ENCODE measurements around the gene PDE6C. TPM values are rescaled to one million over a fixed set of nuclear protein-coding genes. Genes with fewer than 3 reads are reported as not detected.

PDE6C gene
- total RNA-seq, 1 experiment from 2014 or later = not detected

DNA sequence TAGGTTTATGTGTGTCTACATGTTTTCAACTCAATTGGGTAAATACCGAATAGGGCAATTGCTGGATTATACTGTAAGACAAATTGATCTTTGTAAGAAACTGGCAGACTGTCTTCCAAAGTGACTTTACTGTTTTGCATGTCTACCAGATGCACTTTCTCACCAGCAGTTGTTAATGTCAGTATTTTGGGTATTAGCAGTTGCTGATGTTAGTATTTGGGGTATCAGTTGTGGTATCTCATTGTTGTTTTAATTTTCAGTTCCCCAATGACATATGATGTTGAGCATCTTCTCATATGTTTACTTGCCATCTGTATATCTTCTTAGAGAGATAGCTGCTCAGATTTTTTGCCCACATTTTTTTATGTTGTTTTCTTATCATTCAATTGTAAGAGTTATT is 10.6 kb downstream of the PDE6C start:
- TF ChIP-seq CTCF (conservative IDR thresholded peaks at IDR 0.05) = no peak
- Histone ChIP-seq H3K27me3 (ENCODE audit: insufficient read depth, low read length) (no peaks in the 10 kb centered on the region), H3T11ph (ENCODE audit: low read length) (no peak overlapping the region), H3K4ac (ENCODE audit: low read depth, low read length) (no peak overlapping the region), H3K23me2 (ENCODE audit: insufficient read length, low read depth, low read length, poor library complexity, severe bottlenecking) (no peaks in the 10 kb centered on the region), H3K23ac (ENCODE audit: insufficient read length, low read depth, low read length) (no peak overlapping the region), H4K8ac (replicated peaks; ENCODE audit: insufficient read length, low read depth, low read length) (no peak overlapping the region), H3K14ac (ENCODE audit: insufficient read depth, low read length) (no peak overlapping the region), H3K56ac (ENCODE audit: insufficient read length, low read depth, low read length) (no peak overlapping the region), H3K27ac (ENCODE audit: insufficient read length, low read depth, low read length) (no peak overlapping the region), H2AK5ac (ENCODE audit: insufficient read length, low read length) (no peak overlapping the region), H2BK20ac (ENCODE audit: low read depth, low read length, poor library complexity, severe bottlenecking) (no peak overlapping the region), H2BK120ac (ENCODE audit: low read depth, low read length, poor library complexity, severe bottlenecking) (no peak overlapping the region), H3K79me2 (ENCODE audit: insufficient read depth, low read length) (no peaks in the 10 kb centered on the region), H2BK5ac (ENCODE audit: insufficient read length, low read length) (no peak overlapping the region), H3K79me1 (ENCODE audit: insufficient read depth, low read depth, low read length, poor library complexity, severe bottlenecking) (no peaks in the 10 kb centered on the region), H3K4me1 (ENCODE audit: insufficient read depth, low read length) (no peaks in the 10 kb centered on the region), H4K91ac (ENCODE audit: insufficient read length, low read depth, low read length) (no peak overlapping the region), H3K9ac (ENCODE audit: extremely low read depth, insufficient read length, low read length) (no peak overlapping the region), H4K20me1 (ENCODE audit: control insufficient read depth, insufficient read depth, insufficient read length) (no peaks in the 10 kb centered on the region), H3K9me3 (ENCODE audit: control insufficient read depth, low read depth, low read length) (no peaks in the 10 kb centered on the region), H2BK15ac (ENCODE audit: low read depth, low read length) (no peak overlapping the region), H2AFZ (ENCODE audit: low read length) (no peak overlapping the region), H3K18ac (ENCODE audit: insufficient read length, low read depth, low read length) (no peak overlapping the region), H3K4me2 (ENCODE audit: insufficient read depth, insufficient read length, low read length) (no peak overlapping the region), H2BK12ac (ENCODE audit: insufficient read length, low read depth, low read length) (no peak overlapping the region), H4K5ac (ENCODE audit: insufficient read length, low read depth, low read length) (no peak overlapping the region)
- Mint-ChIP-seq H3K4me1 (no peaks in the 10 kb centered on the region), H3K27me3 (ENCODE audit: low read depth) (peaks cover 21% of the 10 kb centered on the region), H3K27ac (no peak overlapping the region), H3K36me3 (ENCODE audit: insufficient read depth in 1 of 3, low read depth in 3 of 3) (no peaks in the 10 kb centered on the region), H3K9me3 (no peaks in the 10 kb centered on the region), H3K4me3 (no peak overlapping the region)
- DNase-seq = no peak
- no CpG with 5 or more reads among the region's 1 CpG for WGBS (ENCODE audit: extremely low coverage, insufficient read length, low lambda C conversion rate)

All from H9 (cell line).